B cell (primary cell): Measurements from ENCODE around the gene PARN. TPM values are rescaled to one million over a fixed set of nuclear protein-coding genes. Genes with fewer than 3 reads are reported as not detected.

ENCODE experiments used
- ATAC-seq: fragments of 200-7000 bp; cut with Tn5 transposase; one replicate; pipeline ENCODE4 v1.10.0; 2021; ENCODE audit warnings: low read depth, mild to moderate bottlenecking, moderate number of reproducible peaks, moderate library complexity
- CTCF ChIA-PET: fragments of 350-600 bp; sonication (Branson Sonifier 250); formaldehyde crosslinking; loops from one replicate; lab custom pipeline; 2021; ENCODE audit warnings: antibody characterized with exemption, inconsistent platforms; lab: Charles Lee
- POLR2A ChIA-PET: fragments of 350-600 bp; sonication (Branson Sonifier 250); formaldehyde crosslinking; loops from one replicate; lab custom pipeline; 2021; ENCODE audit warnings: antibody characterized with exemption; lab: Charles Lee
- DNase-seq: peaks from one replicate; pipeline ENCODE4 v3.0.0; 2013
- H2AFZ ChIP-seq: 2 replicates; pipeline ENCODE4 v1.6.1; 2012; ENCODE audit warnings: mild to moderate bottlenecking, low read depth, low read length; ENCODE audit not compliant: insufficient read depth, poor library complexity, severe bottlenecking
- H3K27ac ChIP-seq, 2 donors: 1 replicate in 1 of 2; 2 replicates in 1 of 2; pipeline ENCODE4 v1.5.1; 2012 to 2013; ENCODE audit warnings: low read length in 2 of 2, mild to moderate bottlenecking in 2 of 2, moderate library complexity in 1 of 2
- H3K27me3 ChIP-seq, 4 experiments: fragments of 200-600 bp in 1 of 4; sonication (generic) in 1 of 4; replicated peaks in 1 of 4; 1 replicate in 2 of 4; 2 replicates in 2 of 4; pipeline versions ENCODE4 v1.6.1 to v1.7.0; 2013 to 2016; ENCODE audit warnings: low read length in 3 of 4, mild to moderate bottlenecking in 2 of 4, mixed read lengths in 1 of 4, moderate library complexity in 1 of 4; ENCODE audit not compliant: insufficient read depth in 4 of 4, control insufficient read depth in 3 of 4; ENCODE audit errors: control extremely low read depth in 1 of 4
- H3K36me3 ChIP-seq, 2 experiments: replicated peaks in 1 of 2; 1 replicate in 1 of 2; 2 replicates in 1 of 2; pipeline versions ENCODE4 v1.6.1 to v1.7.1; 2013; ENCODE audit warnings: low read length in 1 of 2; ENCODE audit not compliant: insufficient read depth in 2 of 2, control insufficient read depth in 1 of 2; ENCODE audit errors: control extremely low read depth in 1 of 2, extremely low read depth in 1 of 2
- H3K4me1 ChIP-seq, 2 donors: fragments of 200-600 bp in 1 of 2; sonication (generic) in 1 of 2; 1 replicate in 1 of 2; 2 replicates in 1 of 2; pipeline versions ENCODE4 v1.5.1 to v1.6.1; 2013 to 2017; ENCODE audit warnings: low read length in 2 of 2; ENCODE audit not compliant: control insufficient read depth in 2 of 2, insufficient read depth in 2 of 2
- H3K4me2 ChIP-seq: replicated peaks from 2 replicates; pipeline ENCODE3; 2012; ENCODE audit warnings: mild to moderate bottlenecking, low read depth, low read length; ENCODE audit not compliant: poor library complexity, severe bottlenecking
- H3K4me3 ChIP-seq, 5 experiments: fragments of 200-600 bp in 1 of 5; sonication (generic) in 1 of 5; 1 replicate in 3 of 5; 2 replicates in 2 of 5; pipeline versions ENCODE4 v1.5.1 to v1.7.0; 2011 to 2016; ENCODE audit warnings: low read length in 4 of 5, mild to moderate bottlenecking in 4 of 5, low read depth in 2 of 5, control low read depth in 1 of 5, moderate library complexity in 1 of 5; ENCODE audit not compliant: insufficient read depth in 1 of 5; ENCODE audit errors: control extremely low read depth in 1 of 5, extremely low read depth in 1 of 5
- H3K79me2 ChIP-seq: fragments of 200-600 bp; sonication (generic); one replicate; pipeline ENCODE4 v1.6.0; 2016; ENCODE audit warnings: low read length; ENCODE audit not compliant: control insufficient read depth, insufficient read depth
- H3K9ac ChIP-seq: fragments of 200-600 bp; sonication (generic); 2 replicates; pipeline ENCODE4 v1.6.1; 2017; ENCODE audit warnings: mild to moderate bottlenecking, low read length, moderate library complexity
- H3K9me3 ChIP-seq, 3 donors: one replicate each; pipeline versions ENCODE4 v1.6.1 to v1.7.1; 2013; ENCODE audit warnings: low read length in 2 of 3; ENCODE audit not compliant: control insufficient read depth in 2 of 3, insufficient read depth in 1 of 3; ENCODE audit errors: control extremely low read depth in 1 of 3
- H4K20me1 ChIP-seq: 2 replicates; pipeline ENCODE4 v1.6.0; 2012; ENCODE audit warnings: mild to moderate bottlenecking, low read length; ENCODE audit not compliant: insufficient read depth, control insufficient read depth, poor library complexity, severe bottlenecking
- H3K27ac Mint-ChIP-seq: one replicate; pipeline ENCODE4 v1.8.0; 2021; ENCODE audit warnings: mixed read lengths
- H3K27me3 Mint-ChIP-seq: one replicate; pipeline ENCODE4 v1.8.0; 2021; ENCODE audit warnings: mixed read lengths
- H3K4me1 Mint-ChIP-seq: one replicate; pipeline ENCODE4 v1.8.0; 2021; ENCODE audit warnings: mixed read lengths
- H3K4me3 Mint-ChIP-seq: one replicate; pipeline ENCODE4 v1.8.0; 2021; ENCODE audit warnings: mixed read lengths
- H3K9me3 Mint-ChIP-seq: one replicate; pipeline ENCODE4 v1.8.0; 2022; ENCODE audit warnings: mixed read lengths; ENCODE audit not compliant: insufficient read depth
- EZH2 ChIP-seq: IDR thresholded peaks from 2 replicates; pipeline ENCODE4 v1.6.1; 2012; ENCODE audit warnings: borderline replicate concordance, low read depth, mild to moderate bottlenecking, moderate library complexity, low read length; ENCODE audit not compliant: insufficient read depth, poor library complexity, severe bottlenecking
- WGBS: methylation state at CpG from one replicate; pipeline ENCODE4 v1.1.5; 2013; ENCODE audit warnings: missing lambda C conversion rate; ENCODE audit not compliant: insufficient coverage; 5-methylcytosine and 5-hydroxymethylcytosine counted together
- intact Hi-C: fragments of 100-400 bp; cut with micrococcal nuclease; formaldehyde crosslinking; loops from one replicate; pipeline ENCODE4 v1.10.0; 2022
- polyA plus RNA-seq: library from polyadenylated mRNA; depleted of rRNA; stranded (reverse); fragments of >200 nt; gene quantifications from 2 replicates; pipeline ENCODE4 v1.2.3, GENCODE V29; 2012
- total RNA-seq, 2 donors: library from RNA; stranded (reverse); fragments of 120-200 nt in 1 of 2; gene quantifications; 1 replicate in 1 of 2; 2 replicates in 1 of 2; pipeline versions ENCODE4 v1.2.3 to v1.2.4, GENCODE V29; 2013 to 2022
- TF ChIP-seq, protein P1 (sequence below): fragments of 200-600 bp; IDR thresholded peaks from one replicate; pipeline ENCODE4 v1.8.0; 2022; ENCODE audit warnings: antibody characterized with exemption, mild to moderate bottlenecking

PARN gene
- total and polyA plus RNA-seq, 2 donors (not counting 1 experiment from before 2014, with no cell fraction given), result 25.3 to 62.2 TPM

DNA sequence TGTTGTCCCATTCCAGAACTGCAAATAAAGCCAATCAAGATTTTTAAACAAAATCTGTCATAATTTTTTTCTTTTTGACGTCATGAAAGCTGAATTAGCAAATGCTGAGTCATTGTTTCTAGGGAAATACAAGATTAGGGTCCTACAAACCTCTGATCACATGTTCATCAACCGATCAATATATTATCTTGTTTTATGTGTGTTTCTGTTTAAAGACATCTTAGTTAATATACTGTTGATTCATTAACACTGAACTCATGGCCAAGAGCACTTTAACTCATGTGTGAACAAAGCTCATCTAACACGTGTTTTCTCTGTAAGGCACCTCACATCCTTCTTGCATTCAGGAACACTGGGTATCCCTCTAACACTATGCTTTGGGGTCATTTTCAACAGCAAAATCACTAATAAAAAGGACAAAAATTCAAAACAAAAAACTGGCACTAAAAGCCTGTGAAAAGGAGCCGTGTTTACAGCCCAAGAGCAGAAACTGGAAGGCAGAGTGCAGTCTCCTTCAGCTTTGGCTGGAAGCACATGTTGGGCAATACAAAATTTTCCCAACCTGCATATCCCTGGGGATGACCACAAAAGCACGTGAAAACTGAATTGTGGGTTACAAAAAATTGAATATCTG lies 102.5 kb downstream of the PARN start:
- no peak overlapping the region for H3K4me2 ChIP-seq
- DNase-seq (no peak), ATAC-seq (no peak)
- peaks cover 8% of the 10 kb centered on the region for H3K79me2 ChIP-seq
- H2AFZ ChIP-seq, result no peak overlapping the region
- peaks cover 8% of the 10 kb centered on the region for H3K4me1 Mint-ChIP-seq
- H3K4me1 ChIP-seq, result peaks cover 0 to 2% of the 10 kb centered on the region in 2 donors
- no peaks in the 10 kb centered on the region for H3K9me3 Mint-ChIP-seq
- no peak overlapping the region for H3K4me3 Mint-ChIP-seq
- H3K27ac Mint-ChIP-seq, result no peak overlapping the region
- CTCF ChIA-PET, result interaction anchor here (0.7 to 6.4 kb wide), 12 partner anchors 18 to 604 kb away, joined by 3 to 81 read pairs (median 5); no protein-coding TSS in a partner anchor
- TF ChIP-seq, protein P1, sequence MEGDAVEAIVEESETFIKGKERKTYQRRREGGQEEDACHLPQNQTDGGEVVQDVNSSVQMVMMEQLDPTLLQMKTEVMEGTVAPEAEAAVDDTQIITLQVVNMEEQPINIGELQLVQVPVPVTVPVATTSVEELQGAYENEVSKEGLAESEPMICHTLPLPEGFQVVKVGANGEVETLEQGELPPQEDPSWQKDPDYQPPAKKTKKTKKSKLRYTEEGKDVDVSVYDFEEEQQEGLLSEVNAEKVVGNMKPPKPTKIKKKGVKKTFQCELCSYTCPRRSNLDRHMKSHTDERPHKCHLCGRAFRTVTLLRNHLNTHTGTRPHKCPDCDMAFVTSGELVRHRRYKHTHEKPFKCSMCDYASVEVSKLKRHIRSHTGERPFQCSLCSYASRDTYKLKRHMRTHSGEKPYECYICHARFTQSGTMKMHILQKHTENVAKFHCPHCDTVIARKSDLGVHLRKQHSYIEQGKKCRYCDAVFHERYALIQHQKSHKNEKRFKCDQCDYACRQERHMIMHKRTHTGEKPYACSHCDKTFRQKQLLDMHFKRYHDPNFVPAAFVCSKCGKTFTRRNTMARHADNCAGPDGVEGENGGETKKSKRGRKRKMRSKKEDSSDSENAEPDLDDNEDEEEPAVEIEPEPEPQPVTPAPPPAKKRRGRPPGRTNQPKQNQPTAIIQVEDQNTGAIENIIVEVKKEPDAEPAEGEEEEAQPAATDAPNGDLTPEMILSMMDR, result no peak
- TF ChIP-seq EZH2, result no peak
- no peak overlapping the region for H3K9ac ChIP-seq
- H3K27me3 Mint-ChIP-seq, result no peaks in the 10 kb centered on the region
- H4K20me1 ChIP-seq, result peaks cover 7% of the 10 kb centered on the region
- intact Hi-C loops, result loop anchor here (5.0 kb wide), 1 partner anchor 240 kb away; no protein-coding TSS in a partner anchor
- 91% methylated on average over 1 of the region's 5 CpGs for WGBS
- H3K9me3 ChIP-seq, result no peaks in the 10 kb centered on the region
- no peaks in the 10 kb centered on the region for H3K27me3 ChIP-seq
- POLR2A ChIA-PET, result no interaction called here
- H3K4me3 ChIP-seq, result no peak overlapping the region
- peaks cover 2 to 4% of the 10 kb centered on the region in 2 experiments for H3K36me3 ChIP-seq
- no peak overlapping the region for H3K27ac ChIP-seq

DNA sequence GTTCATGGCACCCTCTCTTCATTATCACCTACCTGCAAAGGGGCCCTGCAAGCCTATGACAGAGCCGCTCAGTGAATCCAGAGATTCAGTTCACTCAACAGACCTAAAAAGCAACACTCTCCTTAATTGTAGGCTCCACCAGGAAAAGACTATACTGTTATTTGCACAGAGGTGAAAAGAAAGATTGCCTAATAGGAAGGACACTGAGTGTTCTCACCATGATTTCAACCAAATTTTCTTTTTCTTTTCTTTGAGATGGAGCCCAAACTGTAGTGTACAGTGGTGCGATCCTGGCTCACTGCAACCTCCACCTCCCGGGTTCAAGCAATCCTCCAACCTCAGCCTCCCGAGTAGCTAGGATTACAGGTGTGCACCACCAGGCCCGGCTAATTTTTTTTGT lies 104.5 kb downstream of the PARN start:
- H3K36me3 ChIP-seq, result peaks cover 2 to 4% of the 10 kb centered on the region in 2 experiments
- ATAC-seq (no peak), DNase-seq (no peak)
- H3K4me1 ChIP-seq, result peaks cover 0 to 2% of the 10 kb centered on the region in 2 donors
- Mint-ChIP-seq H3K9me3 (no peaks in the 10 kb centered on the region), H3K27me3 (no peaks in the 10 kb centered on the region), H3K4me1 (peaks cover 8% of the 10 kb centered on the region), H3K4me3 (no peak overlapping the region), H3K27ac (no peak overlapping the region)
- no peak overlapping the region for H2AFZ ChIP-seq
- TF ChIP-seq, protein P1, result no peak
- no peak for TF ChIP-seq EZH2
- POLR2A ChIA-PET, result no interaction called here
- intact Hi-C loops, result loop anchor here (5.0 kb wide), 1 partner anchor 238 kb away; no protein-coding TSS in a partner anchor
- 88% methylated on average over 4 of the region's 5 CpGs for WGBS
- H3K4me3 ChIP-seq, result no peak overlapping the region
- H3K9me3 ChIP-seq, result no peaks in the 10 kb centered on the region
- peaks cover 8% of the 10 kb centered on the region for H3K79me2 ChIP-seq
- H3K27ac ChIP-seq, result no peak overlapping the region
- H3K4me2 ChIP-seq, result no peak overlapping the region
- H4K20me1 ChIP-seq, result peaks cover 18% of the 10 kb centered on the region
- CTCF ChIA-PET, result interaction anchor here (6.4 kb wide), 1 partner anchor 275 kb away, joined by 81 read pairs; no protein-coding TSS in a partner anchor
- no peak overlapping the region for H3K9ac ChIP-seq
- H3K27me3 ChIP-seq, result no peaks in the 10 kb centered on the region
